AG04450 (cell line): Measurements from ENCODE around the gene PCK2. TPM values are rescaled to one million over a fixed set of nuclear protein-coding genes. Genes with fewer than 3 reads are reported as not detected.

Experiments
- CTCF ChIA-PET: fragments of 300-600, 350-600 bp; formaldehyde crosslinking; extraction: SDS; loops from one replicate; lab custom pipeline; 2022; ENCODE audit warnings: antibody characterized with exemption, inconsistent platforms; lab: Charles Lee
- POLR2A ChIA-PET: fragments of 350-600 bp; formaldehyde crosslinking; extraction: SDS; loops from one replicate; lab custom pipeline; 2021; ENCODE audit warnings: antibody characterized with exemption, inconsistent platforms; lab: Yijun Ruan, JAX
- DNase-seq: peaks from one replicate; pipeline ENCODE4 v3.0.0-alpha.2; 2011; ENCODE audit warnings: low read depth, low spot score
- H3K27ac ChIP-seq: one replicate; pipeline ENCODE4 v1.5.1; 2012; ENCODE audit warnings: low read depth, low read length, control low read depth
- H3K27me3 ChIP-seq: one replicate; pipeline ENCODE4 v1.6.0; 2012; ENCODE audit warnings: low read length; ENCODE audit not compliant: control insufficient read depth, insufficient read depth
- H3K4me3 ChIP-seq: 2 replicates; pipeline ENCODE4 v1.5.1; 2011; ENCODE audit warnings: mild to moderate bottlenecking, low read depth, low read length, control low read depth
- H3K9me3 ChIP-seq: 2 replicates; pipeline ENCODE4 v1.5.1; 2012; ENCODE audit warnings: low read length; ENCODE audit not compliant: control insufficient read depth, insufficient read depth
- polyA plus RNA-seq: library from polyadenylated mRNA; depleted of rRNA; stranded (reverse); fragments of >200 nt; gene quantifications from 2 replicates; pipeline ENCODE4 v1.2.3, GENCODE V29; 2011
- TF ChIP-seq, protein P1 (sequence below): IDR thresholded peaks from 2 replicates; pipeline ENCODE4 v1.5.1; 2011; ENCODE audit warnings: low read depth, low read length, control low read depth, inconsistent platforms

PCK2 gene
- polyA plus RNA-seq, 1 experiment = 47.0 TPM

GRCh38 chr14:24137529-24138395 lies 43.7 kb downstream of the PCK2 start:
- no peaks in the 10 kb centered on the region for H3K27me3 ChIP-seq
- H3K9me3 ChIP-seq = no peaks in the 10 kb centered on the region
- H3K27ac ChIP-seq = no peak overlapping the region
- TF ChIP-seq, protein P1, sequence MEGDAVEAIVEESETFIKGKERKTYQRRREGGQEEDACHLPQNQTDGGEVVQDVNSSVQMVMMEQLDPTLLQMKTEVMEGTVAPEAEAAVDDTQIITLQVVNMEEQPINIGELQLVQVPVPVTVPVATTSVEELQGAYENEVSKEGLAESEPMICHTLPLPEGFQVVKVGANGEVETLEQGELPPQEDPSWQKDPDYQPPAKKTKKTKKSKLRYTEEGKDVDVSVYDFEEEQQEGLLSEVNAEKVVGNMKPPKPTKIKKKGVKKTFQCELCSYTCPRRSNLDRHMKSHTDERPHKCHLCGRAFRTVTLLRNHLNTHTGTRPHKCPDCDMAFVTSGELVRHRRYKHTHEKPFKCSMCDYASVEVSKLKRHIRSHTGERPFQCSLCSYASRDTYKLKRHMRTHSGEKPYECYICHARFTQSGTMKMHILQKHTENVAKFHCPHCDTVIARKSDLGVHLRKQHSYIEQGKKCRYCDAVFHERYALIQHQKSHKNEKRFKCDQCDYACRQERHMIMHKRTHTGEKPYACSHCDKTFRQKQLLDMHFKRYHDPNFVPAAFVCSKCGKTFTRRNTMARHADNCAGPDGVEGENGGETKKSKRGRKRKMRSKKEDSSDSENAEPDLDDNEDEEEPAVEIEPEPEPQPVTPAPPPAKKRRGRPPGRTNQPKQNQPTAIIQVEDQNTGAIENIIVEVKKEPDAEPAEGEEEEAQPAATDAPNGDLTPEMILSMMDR = no peak
- DNase-seq = no peak
- POLR2A ChIA-PET = interaction anchor here (1.4 to 1.5 kb wide), 2 partner anchors 10 to 23 kb away, joined by 6 to 7 read pairs; partner anchors contain the start of genes DCAF11, NRL and RNF31
- no peak overlapping the region for H3K4me3 ChIP-seq
- CTCF ChIA-PET = interaction anchor here (0.7 to 2.4 kb wide), 3 partner anchors 8 to 29 kb away, joined by 3 to 11 read pairs (median 5); partner anchors contain the start of gene IRF9

GRCh38 chr14:24138396-24139271 lies 44.5 kb downstream of the PCK2 start:
- CTCF ChIA-PET = interaction anchor here (1.7 kb wide), 1 partner anchor 30 kb away, joined by 5 read pairs; no protein-coding TSS in a partner anchor

DNA sequence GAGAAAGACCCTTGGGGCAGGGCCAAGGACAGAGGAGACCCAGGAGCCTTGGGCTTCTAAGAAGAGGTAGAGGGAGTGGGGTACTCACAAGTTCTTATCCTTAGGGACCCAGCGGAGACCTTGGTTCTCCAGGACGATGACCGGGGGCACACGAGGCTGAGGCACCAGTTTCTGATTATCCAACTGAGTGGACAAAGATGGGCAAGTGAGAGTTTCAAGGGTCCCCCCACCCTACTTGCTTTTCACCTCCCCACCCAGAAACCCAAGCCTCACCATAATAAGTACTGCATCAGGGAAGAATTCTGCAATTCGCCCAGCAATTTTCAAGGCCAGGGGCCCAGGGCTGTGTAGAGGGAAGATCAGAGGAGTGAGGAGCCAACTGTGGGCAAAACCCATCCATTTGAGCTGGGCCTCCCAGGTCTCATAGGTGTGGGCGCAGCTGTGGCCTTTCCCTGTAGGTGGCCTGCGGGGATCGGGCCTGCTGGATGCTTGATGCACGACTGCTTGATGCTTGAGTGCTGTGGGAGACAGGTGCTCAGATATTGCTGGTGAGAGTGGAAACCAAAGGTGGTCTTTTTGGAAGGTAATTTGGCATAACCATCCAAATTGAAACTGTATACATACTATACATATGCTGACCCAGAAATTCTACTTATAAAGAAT lies 45.3 kb downstream of the PCK2 start:
- no peak overlapping the region for H3K27ac ChIP-seq
- ChIA-PET POLR2A (interaction anchor here (0.8 to 1.4 kb wide), 2 partner anchors 25 kb away, joined by 3 to 6 read pairs; partner anchors contain the start of genes DCAF11 and NRL), CTCF (no interaction called here)

More at GRCh38 chr14:24138396-24139271, 44.5 kb downstream of the PCK2 start:
- TF ChIP-seq, protein P1 = no peak
- no peak for DNase-seq
- POLR2A ChIA-PET = interaction anchor here (1.4 to 1.5 kb wide), 2 partner anchors 9 to 24 kb away, joined by 6 to 7 read pairs; partner anchors contain the start of genes DCAF11, NRL and RNF31
- no peak overlapping the region for H3K27ac ChIP-seq
- H3K9me3 ChIP-seq = no peaks in the 10 kb centered on the region
- no peaks in the 10 kb centered on the region for H3K27me3 ChIP-seq
- no peak overlapping the region for H3K4me3 ChIP-seq

More for the DNA sequence above, 45.3 kb downstream of the PCK2 start:
- TF ChIP-seq, protein P1 = no peak
- DNase-seq = no peak
- no peaks in the 10 kb centered on the region for H3K9me3 ChIP-seq
- H3K27me3 ChIP-seq = no peaks in the 10 kb centered on the region
- peak overlapping the region; percentile 25; the same call in 1 of the 2 replicates for H3K4me3 ChIP-seq
